Fibroblast of lung (primary cell): ENCODE data around the gene BAZ1B. TPM values are rescaled to one million over a fixed set of nuclear protein-coding genes. Genes with fewer than 3 reads are reported as not detected.

Experiments used
- DNase-seq, 2 donors: peaks; one replicate each; pipeline versions ENCODE4 v3.0.0 to v3.0.0-alpha.2; 2010; ENCODE audit warnings: low read depth in 2 of 2
- H2AFZ ChIP-seq: 2 replicates; pipeline ENCODE4 v1.5.1; 2012; ENCODE audit warnings: low read length, control low read depth, inconsistent platforms
- H3K27ac ChIP-seq: 2 replicates; pipeline ENCODE4 v1.5.1; 2011; ENCODE audit warnings: low read length, control low read depth; ENCODE audit not compliant: insufficient read depth
- H3K27me3 ChIP-seq: 2 replicates; pipeline ENCODE4 v1.5.1; 2011; ENCODE audit warnings: mild to moderate bottlenecking, low read length; ENCODE audit not compliant: control insufficient read depth, insufficient read depth
- H3K36me3 ChIP-seq: 2 replicates; pipeline ENCODE4 v1.5.1; 2011; ENCODE audit warnings: low read length; ENCODE audit not compliant: control insufficient read depth, insufficient read depth
- H3K4me1 ChIP-seq: 2 replicates; pipeline ENCODE4 v1.5.1; 2011; ENCODE audit warnings: low read length; ENCODE audit not compliant: control insufficient read depth, insufficient read depth; ENCODE audit errors: extremely low read depth
- H3K4me2 ChIP-seq: 2 replicates; pipeline ENCODE4 v1.5.1; 2011; ENCODE audit warnings: low read length, control low read depth; ENCODE audit not compliant: insufficient read depth; ENCODE audit errors: extremely low read depth
- H3K4me3 ChIP-seq, 4 experiments: fragments of 200-600 bp in 1 of 4; sonication (generic) in 1 of 4; replicated peaks in 1 of 4; 2 replicates each; pipeline ENCODE4 v1.5.1; 2011 to 2016; ENCODE audit warnings: low read length in 4 of 4, low read depth in 3 of 4, mild to moderate bottlenecking in 3 of 4, control low read depth in 2 of 4, inconsistent platforms in 1 of 4, mixed read lengths in 1 of 4; ENCODE audit not compliant: insufficient read depth in 1 of 4; ENCODE audit errors: control extremely low read depth in 1 of 4
- H3K79me2 ChIP-seq: 2 replicates; pipeline ENCODE4 v1.5.1; 2012; ENCODE audit warnings: mild to moderate bottlenecking, low read length, inconsistent platforms; ENCODE audit not compliant: control insufficient read depth, insufficient read depth
- H3K9ac ChIP-seq: 2 replicates; pipeline ENCODE4 v1.5.1; 2011; ENCODE audit warnings: mild to moderate bottlenecking, low read length, control low read depth; ENCODE audit not compliant: insufficient read depth
- H3K9me3 ChIP-seq: 2 replicates; pipeline ENCODE4 v1.5.1; 2012; ENCODE audit warnings: low read depth, low read length; ENCODE audit not compliant: control insufficient read depth, insufficient read depth
- H4K20me1 ChIP-seq: 2 replicates; pipeline ENCODE4 v1.5.1; 2011; ENCODE audit warnings: low read length; ENCODE audit not compliant: control insufficient read depth, insufficient read depth; ENCODE audit errors: extremely low read depth
- EZH2 ChIP-seq: IDR thresholded peaks from 2 replicates; pipeline ENCODE4 v1.5.1; 2012; ENCODE audit warnings: low read length, control low read depth, mild to moderate bottlenecking; ENCODE audit errors: missing control alignments
- polyA plus RNA-seq, 2 donors: library from polyadenylated mRNA; depleted of rRNA in 1 of 2; stranded (reverse) in 1 of 2; unstranded in 1 of 2; fragments of >200 nt; gene quantifications; 2 replicates each; pipeline ENCODE4 v1.2.1, GENCODE V29; 2011 to 2012; ENCODE audit warnings: missing spikeins in 1 of 2
- total RNA-seq: library from RNA; depleted of rRNA; stranded (reverse); fragments of >200 nt; gene quantifications from 2 replicates; pipeline ENCODE4 v1.2.1, GENCODE V29; 2014
- TF ChIP-seq, protein P1 (sequence below), 2 donors: IDR thresholded peaks in 1 of 2; conservative IDR thresholded peaks in 1 of 2; 1 replicate in 1 of 2; 2 replicates in 1 of 2; pipeline ENCODE4 v1.5.1; 2011 to 2012; ENCODE audit warnings: low read length in 2 of 2, control low read depth in 1 of 2, inconsistent platforms in 1 of 2, low read depth in 1 of 2, mild to moderate bottlenecking in 1 of 2

The BAZ1B gene
- total and polyA plus RNA-seq, 2 donors (not counting 1 experiment from before 2014, with no cell fraction given), result 30.5 to 68.9 TPM

DNA sequence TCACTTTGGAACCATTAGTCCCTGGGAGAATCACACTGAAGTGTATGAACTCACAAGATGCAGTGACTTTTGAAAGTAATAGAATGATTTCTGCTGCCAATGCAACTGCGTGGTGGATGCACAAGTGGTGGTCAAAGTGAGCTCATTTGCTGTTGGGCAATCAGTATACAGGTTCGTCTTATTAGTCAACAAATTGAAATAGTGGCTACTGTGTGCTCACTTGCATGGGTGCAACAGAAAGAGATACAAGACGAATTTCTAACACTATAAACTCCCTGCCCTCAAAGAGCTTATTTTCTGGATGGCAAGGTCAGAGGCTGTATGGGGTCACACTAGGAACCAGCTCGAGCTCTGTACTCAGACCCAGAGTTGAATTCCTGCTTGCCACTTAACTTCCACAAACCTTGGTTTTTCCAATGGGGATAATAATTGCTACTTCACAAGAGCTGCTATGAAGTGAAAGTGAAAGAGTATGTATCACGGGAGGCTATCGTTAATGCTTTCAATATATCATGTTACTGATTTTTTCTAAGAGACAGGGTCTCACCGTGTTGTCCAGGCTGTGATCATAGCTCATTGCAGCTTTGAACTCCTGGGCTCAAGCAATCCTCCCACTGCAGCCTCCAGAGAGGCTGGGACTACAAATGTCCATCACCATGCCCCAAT is 43.7 kb upstream of the BAZ1B start:
- Histone ChIP-seq H2AFZ (no peak overlapping the region), H3K4me3 (peak overlapping the region in 3 of 4 experiments; percentile 2 to 28 (median 19)), H3K4me2 (peak overlapping the region; percentile 9)

GRCh38 chr7:73560109-73560835 is 38.2 kb upstream of the BAZ1B start:
- Histone ChIP-seq H3K27ac (peak overlapping the region; percentile 46), H4K20me1 (no peaks in the 10 kb centered on the region)

More for the DNA sequence above, 43.7 kb upstream of the BAZ1B start:
- Histone ChIP-seq H3K36me3 (peaks cover 6% of the 10 kb centered on the region), H3K9me3 (no peaks in the 10 kb centered on the region), H3K79me2 (no peaks in the 10 kb centered on the region), H4K20me1 (no peaks in the 10 kb centered on the region), H3K27ac (no peak overlapping the region), H3K4me1 (no peaks in the 10 kb centered on the region), H3K27me3 (no peaks in the 10 kb centered on the region), H3K9ac (no peak overlapping the region)
- no peak for TF ChIP-seq EZH2
- TF ChIP-seq, protein P1, sequence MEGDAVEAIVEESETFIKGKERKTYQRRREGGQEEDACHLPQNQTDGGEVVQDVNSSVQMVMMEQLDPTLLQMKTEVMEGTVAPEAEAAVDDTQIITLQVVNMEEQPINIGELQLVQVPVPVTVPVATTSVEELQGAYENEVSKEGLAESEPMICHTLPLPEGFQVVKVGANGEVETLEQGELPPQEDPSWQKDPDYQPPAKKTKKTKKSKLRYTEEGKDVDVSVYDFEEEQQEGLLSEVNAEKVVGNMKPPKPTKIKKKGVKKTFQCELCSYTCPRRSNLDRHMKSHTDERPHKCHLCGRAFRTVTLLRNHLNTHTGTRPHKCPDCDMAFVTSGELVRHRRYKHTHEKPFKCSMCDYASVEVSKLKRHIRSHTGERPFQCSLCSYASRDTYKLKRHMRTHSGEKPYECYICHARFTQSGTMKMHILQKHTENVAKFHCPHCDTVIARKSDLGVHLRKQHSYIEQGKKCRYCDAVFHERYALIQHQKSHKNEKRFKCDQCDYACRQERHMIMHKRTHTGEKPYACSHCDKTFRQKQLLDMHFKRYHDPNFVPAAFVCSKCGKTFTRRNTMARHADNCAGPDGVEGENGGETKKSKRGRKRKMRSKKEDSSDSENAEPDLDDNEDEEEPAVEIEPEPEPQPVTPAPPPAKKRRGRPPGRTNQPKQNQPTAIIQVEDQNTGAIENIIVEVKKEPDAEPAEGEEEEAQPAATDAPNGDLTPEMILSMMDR (conservative IDR thresholded peaks at IDR 0.05 in 1 of 2, IDR thresholded peaks at IDR 0.05 in 1 of 2; ENCODE audit: low read depth in 1 of 2, low read length in 2 of 2), result no peak
- DNase-seq, result no peak

More at GRCh38 chr7:73560109-73560835, 38.2 kb upstream of the BAZ1B start:
- DNase-seq, result peak; percentile 87 to 90
- no peaks in the 10 kb centered on the region for H3K27me3 ChIP-seq
- peaks cover 16% of the 10 kb centered on the region for H3K79me2 ChIP-seq
- peak overlapping the region; percentile 68 for H3K4me2 ChIP-seq
- peaks cover 11% of the 10 kb centered on the region for H3K4me1 ChIP-seq
- H3K9ac ChIP-seq, result no peak overlapping the region
- no peak for TF ChIP-seq EZH2
- TF ChIP-seq, protein P1 (conservative IDR thresholded peaks at IDR 0.05 in 1 of 2, IDR thresholded peaks at IDR 0.05 in 1 of 2; ENCODE audit: low read depth in 1 of 2, low read length in 2 of 2), result no peak
- H2AFZ ChIP-seq, result peak overlapping the region; percentile 1
- no peaks in the 10 kb centered on the region for H3K9me3 ChIP-seq
- H3K4me3 ChIP-seq, result no peak overlapping the region
- no peaks in the 10 kb centered on the region for H3K36me3 ChIP-seq
